AG10803 (cell line): ENCODE data around the gene KIAA1549.

ENCODE experiments used
- DNase-seq: peaks from one replicate; pipeline ENCODE4 v3.0.0; 2010; ENCODE audit warnings: low read depth
- H3K4me3 ChIP-seq: 2 replicates; pipeline ENCODE4 v1.5.1; 2011; ENCODE audit warnings: mild to moderate bottlenecking, low read length, control low read depth
- CTCF ChIP-seq: conservative IDR thresholded peaks from 2 replicates; pipeline ENCODE4 v1.5.1; 2011; ENCODE audit warnings: mild to moderate bottlenecking, low read length, control low read depth, inconsistent platforms

The KIAA1549 gene

DNA sequence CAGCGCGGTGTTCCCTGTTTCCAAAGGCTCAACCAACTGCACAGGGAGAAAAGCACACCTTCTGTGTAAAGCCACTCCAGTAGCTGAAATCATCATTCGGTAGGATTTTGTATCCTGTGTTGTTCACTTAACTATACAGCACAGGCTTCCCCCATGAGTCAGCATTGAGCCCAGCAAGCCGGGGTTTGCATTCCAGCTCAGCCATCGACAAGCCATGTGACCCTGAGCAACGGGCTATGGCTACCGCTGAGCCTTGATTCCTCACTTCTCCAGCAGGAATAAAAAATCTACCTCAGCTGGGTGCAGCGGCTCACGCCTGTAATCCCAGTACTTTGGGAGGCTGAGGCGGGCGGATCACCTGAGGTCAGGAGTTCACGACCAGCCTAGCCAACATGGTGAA is 139.1 kb downstream of the KIAA1549 start:
- peak; percentile 57 for DNase-seq
- no peak for TF ChIP-seq CTCF
- H3K4me3 ChIP-seq = no peak overlapping the region

DNA sequence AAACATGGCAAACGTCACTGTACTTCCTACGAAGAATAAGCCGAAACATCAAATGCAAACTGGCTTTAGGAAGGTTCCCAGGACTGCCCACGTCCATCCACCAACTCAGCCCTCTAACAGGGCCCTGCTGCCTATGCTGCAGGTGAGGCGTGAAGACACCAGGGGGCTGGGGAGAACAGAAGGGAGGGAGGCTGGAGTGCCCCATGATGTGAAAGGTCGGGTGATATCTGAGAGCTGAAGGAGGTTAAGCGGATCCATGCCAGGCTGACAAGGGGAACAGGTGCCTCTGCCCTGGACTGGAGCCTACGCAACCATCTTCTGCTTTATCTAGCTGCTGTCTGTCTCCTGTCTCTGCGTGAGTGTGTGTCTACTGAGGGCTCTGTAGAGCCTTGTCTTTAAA is 143.0 kb downstream of the KIAA1549 start:
- no peak for TF ChIP-seq CTCF
- no peak overlapping the region for H3K4me3 ChIP-seq
- no peak for DNase-seq

GRCh38 chr7:138837627-138838026 is 143.6 kb downstream of the KIAA1549 start:
- no peak for TF ChIP-seq CTCF
- H3K4me3 ChIP-seq = no peak overlapping the region
- no peak for DNase-seq

DNA sequence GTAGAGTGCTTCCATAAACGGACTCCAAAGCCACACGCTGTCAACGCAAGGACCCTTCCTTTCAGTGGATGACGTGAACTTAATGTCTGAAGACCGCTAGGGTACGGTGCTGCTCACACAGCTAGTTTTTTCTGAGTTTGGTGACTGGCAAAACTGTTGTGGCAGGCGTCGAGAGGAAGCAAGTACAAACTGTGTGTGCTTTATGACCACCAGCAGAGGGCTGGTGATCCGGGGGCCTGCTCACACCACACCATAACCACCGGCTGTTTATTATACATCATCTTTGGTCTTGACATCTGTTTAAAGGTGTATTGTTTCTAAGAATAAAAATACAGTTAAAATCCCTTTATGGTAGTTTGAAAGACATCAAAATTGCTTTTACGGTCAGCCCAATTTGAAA is 146.1 kb downstream of the KIAA1549 start:
- no peak for TF ChIP-seq CTCF
- H3K4me3 ChIP-seq = no peak overlapping the region
- no peak for DNase-seq

DNA sequence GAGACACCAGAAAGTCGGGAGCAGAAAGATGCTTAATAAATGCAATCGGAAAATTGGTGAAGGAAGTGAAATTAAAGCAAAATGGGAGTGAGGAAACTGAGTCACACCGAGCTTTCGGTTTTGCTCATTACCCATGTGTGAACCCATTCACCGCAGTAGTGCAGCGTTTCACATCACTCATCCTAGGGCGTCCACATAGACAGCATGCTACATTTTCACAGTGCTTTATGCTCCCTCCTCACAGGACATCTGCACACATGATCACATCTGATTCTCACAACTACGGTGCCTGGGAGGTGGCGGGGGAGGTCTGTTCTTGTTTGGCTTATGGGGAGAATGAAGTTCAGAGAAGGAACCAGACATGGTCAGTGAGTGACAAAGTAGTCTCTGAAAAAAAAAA is 146.6 kb downstream of the KIAA1549 start:
- H3K4me3 ChIP-seq = no peak overlapping the region
- TF ChIP-seq CTCF = no peak
- DNase-seq = no peak

DNA sequence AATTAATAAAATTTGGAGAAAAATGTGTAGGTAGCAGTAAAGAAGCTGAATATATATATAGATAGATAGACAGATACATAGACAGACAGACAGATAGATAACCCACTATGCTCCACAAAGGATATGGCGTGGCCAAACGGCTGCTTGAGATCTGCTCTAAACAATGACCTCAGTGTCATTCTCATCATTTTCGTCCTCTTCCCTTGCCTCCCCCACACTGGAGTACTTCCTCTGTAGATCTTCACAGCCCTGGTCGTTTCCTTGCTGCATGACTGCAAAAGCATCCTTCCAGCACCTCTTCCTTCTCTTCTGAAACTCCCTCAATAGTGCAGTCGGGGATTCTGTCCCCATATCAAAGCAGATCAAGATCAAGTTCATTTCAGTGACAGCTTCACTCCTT is 147.6 kb downstream of the KIAA1549 start:
- no peak for DNase-seq
- no peak for TF ChIP-seq CTCF

DNA sequence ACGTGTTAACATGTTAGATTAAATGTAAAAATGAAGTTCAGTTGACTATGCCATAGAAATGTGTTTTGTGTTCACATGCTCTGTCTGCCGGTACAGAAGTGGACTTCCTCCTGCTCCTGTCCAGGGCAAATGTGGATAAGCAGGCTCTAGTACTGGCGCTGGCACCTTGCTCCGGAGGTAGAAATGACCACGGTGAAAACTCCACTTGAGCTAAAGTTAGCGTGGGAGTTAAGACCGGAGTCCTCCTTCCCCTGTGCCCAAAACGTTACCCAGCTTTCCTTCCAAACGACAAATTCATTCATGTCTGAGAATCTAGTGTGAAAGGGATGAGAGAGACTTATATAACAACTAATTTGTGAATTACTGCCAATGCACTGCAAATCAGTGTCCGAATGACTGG is 148.2 kb downstream of the KIAA1549 start:
- no peak for DNase-seq
- TF ChIP-seq CTCF = no peak

More for the DNA sequence above, 147.6 kb downstream of the KIAA1549 start:
- H3K4me3 ChIP-seq = no peak overlapping the region

More for the DNA sequence above, 148.2 kb downstream of the KIAA1549 start:
- no peak overlapping the region for H3K4me3 ChIP-seq
